Upper lobe of left lung (tissue), 6 donors: Measurements from ENCODE around the gene HSPA2. TPM values are rescaled to one million over a fixed set of nuclear protein-coding genes. Genes with fewer than 3 reads are reported as not detected.

Experiments used
- ATAC-seq, 2 donors: fragments of 200-7000 bp; cut with Tn5 transposase; one replicate each; pipeline ENCODE4 v1.9.1; 2022; ENCODE audit warnings: mild to moderate bottlenecking in 2 of 2, moderate library complexity in 2 of 2; ENCODE audit not compliant: low FRiP score in 2 of 2
- DNase-seq, 2 donors: peaks; one replicate each; pipeline ENCODE4 v3.0.0-alpha.2; 2019 to 2020
- H3K27ac ChIP-seq, 4 donors: fragments of 200-600 bp; sonication (generic); one replicate each; pipeline ENCODE4 v1.5.1; 2016 to 2019
- H3K27me3 ChIP-seq, 4 donors: fragments of 200-600 bp; sonication (generic); one replicate each; pipeline ENCODE4 v1.5.1; 2017 to 2019
- H3K36me3 ChIP-seq, 4 donors: fragments of 200-600 bp; sonication (generic); one replicate each; pipeline ENCODE4 v1.5.1; 2016 to 2019
- H3K4me1 ChIP-seq, 4 donors: fragments of 200-600 bp; sonication (generic); one replicate each; pipeline ENCODE4 v1.5.1; 2018 to 2019
- H3K4me3 ChIP-seq, 4 donors: fragments of 200-600 bp; sonication (generic); one replicate each; pipeline ENCODE4 v1.5.1; 2017 to 2019; ENCODE audit warnings: mild to moderate bottlenecking in 2 of 4, moderate library complexity in 1 of 4
- H3K9me3 ChIP-seq, 4 donors: fragments of 200-600 bp; sonication (generic); one replicate each; pipeline ENCODE4 v1.5.1; 2018 to 2019
- CTCF ChIP-seq, 6 experiments: fragments of 450-650 bp in 4 of 6; fragments of 200-600 bp in 2 of 6; sonication (generic) in 2 of 6; IDR thresholded peaks; one replicate each; pipeline ENCODE4 v1.5.1; 2016 to 2019; ENCODE audit warnings: antibody characterized with exemption in 6 of 6
- EP300 ChIP-seq, 4 donors: sonication (generic); formaldehyde crosslinking; IDR thresholded peaks; one replicate each; pipeline ENCODE4 v1.5.1; 2017; ENCODE audit warnings: antibody characterized with exemption in 4 of 4, control low read depth in 2 of 4
- POLR2A ChIP-seq, 4 donors: fragments of 450-650 bp; IDR thresholded peaks; one replicate each; pipeline ENCODE4 v1.5.1; 2016 to 2017; ENCODE audit warnings: antibody characterized with exemption in 4 of 4, mild to moderate bottlenecking in 2 of 4
- POLR2AphosphoS5 ChIP-seq, 2 donors: sonication (generic); formaldehyde crosslinking; IDR thresholded peaks; one replicate each; pipeline ENCODE4 v1.5.1; 2017; ENCODE audit warnings: antibody characterized with exemption in 2 of 2
- WGBS, 2 donors: methylation state at CpG; one replicate each; pipeline ENCODE4 v1.1.5; 2017 to 2018; 5-methylcytosine and 5-hydroxymethylcytosine counted together
- total RNA-seq, 6 donors: library from RNA; depleted of rRNA in 4 of 6; stranded (reverse); fragments of >200 nt in 4 of 6; gene quantifications; one replicate each; pipeline versions ENCODE4 v1.1.0 to v1.2.1, GENCODE V29; 2016 to 2021
- donor health status: DM: no; HTN: no; CAD: no; lungs with moderate emphysema.
- donor health status: DM: no; HTN: yes; CAD: no; lungs with severe emphysema.

HSPA2 gene
- total RNA-seq, 6 donors from 2014 or later: 4.8 to 25.7 (median 12.1) TPM

GRCh38 chr14:64536488-64537245 is 3.9 kb upstream of the HSPA2 start:
- H3K27me3 ChIP-seq: no peaks in the 10 kb centered on the region
- no peak for TF ChIP-seq CTCF (IDR thresholded peaks at IDR 0.05)
- no peak for TF ChIP-seq EP300 (IDR thresholded peaks at IDR 0.05)
- no peak for TF ChIP-seq POLR2AphosphoS5 (IDR thresholded peaks at IDR 0.05)
- no peak for TF ChIP-seq POLR2A (IDR thresholded peaks at IDR 0.05)
- ATAC-seq: no peak
- H3K27ac ChIP-seq: no peak overlapping the region
- peaks cover 0 to 10% (median 6%) of the 10 kb centered on the region in 4 donors for H3K9me3 ChIP-seq
- H3K4me3 ChIP-seq: no peak overlapping the region
- peaks cover 4 to 22% (median 11%) of the 10 kb centered on the region in 4 donors for H3K4me1 ChIP-seq
- 78 to 91% methylated on average over 4 of the region's 4 CpGs for WGBS, 2 donors
- no peak for DNase-seq
- H3K36me3 ChIP-seq: no peaks in the 10 kb centered on the region

- DNase-seq (peak in 1 of 2 donors; percentile 83), ATAC-seq (no peak)
- Histone ChIP-seq H3K27ac (peak overlapping the region in 1 of 4 donors; percentile 34), H3K9me3 (peaks cover 0 to 10% (median 6%) of the 10 kb centered on the region in 4 donors), H3K36me3 (no peaks in the 10 kb centered on the region), H3K4me3 (peak overlapping the region in 3 of 4 donors; percentile 54 to 70 (median 66)), H3K4me1 (peaks cover 4 to 27% (median 18%) of the 10 kb centered on the region in 4 donors), H3K27me3 (no peaks in the 10 kb centered on the region)
- TF ChIP-seq POLR2A (IDR thresholded peaks at IDR 0.05) (no peak), CTCF (IDR thresholded peaks at IDR 0.05) (peak in 1 of 6 experiments; percentile 5)
- 34 to 35% methylated on average over 25 to 33 of the region's 73 CpGs for WGBS, 2 donors
These were observed 875 bp downstream of the HSPA2 start for GRCh38 chr14:64541261-64541971.

GRCh38 chr14:64541972-64542835 is 1.7 kb downstream of the HSPA2 start:
- Histone ChIP-seq H3K36me3 (no peaks in the 10 kb centered on the region), H3K27me3 (no peaks in the 10 kb centered on the region), H3K4me3 (peak overlapping the region in 3 of 4 donors; percentile 54 to 70 (median 66)), H3K9me3 (peaks cover 0 to 10% (median 6%) of the 10 kb centered on the region in 4 donors), H3K4me1 (peaks cover 4 to 27% (median 18%) of the 10 kb centered on the region in 4 donors), H3K27ac (no peak overlapping the region)
- no peak for TF ChIP-seq POLR2AphosphoS5 (IDR thresholded peaks at IDR 0.05)
- TF ChIP-seq CTCF (IDR thresholded peaks at IDR 0.05): no peak
- DNase-seq (peak in 1 of 2 donors; percentile 81), ATAC-seq (no peak)
- 17% methylated on average over 44 to 54 of the region's 61 CpGs for WGBS, 2 donors

GRCh38 chr14:64542836-64543201 is 2.3 kb downstream of the HSPA2 start:
- TF ChIP-seq POLR2A (IDR thresholded peaks at IDR 0.05) (no peak), EP300 (IDR thresholded peaks at IDR 0.05) (no peak), CTCF (IDR thresholded peaks at IDR 0.05) (no peak), POLR2AphosphoS5 (IDR thresholded peaks at IDR 0.05) (no peak)
- Histone ChIP-seq H3K4me1 (peaks cover 4 to 27% (median 18%) of the 10 kb centered on the region in 4 donors), H3K36me3 (no peaks in the 10 kb centered on the region), H3K27ac (no peak overlapping the region), H3K27me3 (no peaks in the 10 kb centered on the region), H3K4me3 (peak overlapping the region in 3 of 4 donors; percentile 54 to 70 (median 66)), H3K9me3 (peaks cover 0 to 10% (median 6%) of the 10 kb centered on the region in 4 donors)
- 62 to 68% methylated on average over 4 of the region's 4 CpGs for WGBS, 2 donors
- DNase-seq (no peak), ATAC-seq (no peak)
